GM12878 (cell line): ENCODE results near the gene CLEC16A.

Source experiments
- CBFB ChIP-seq: IDR thresholded peaks from 2 replicates; pipeline ENCODE4 v1.6.1; 2016; ENCODE audit warnings: antibody characterized with exemption, low read depth
- TF ChIP-seq, protein P1 (sequence below): IDR thresholded peaks from 2 replicates; pipeline ENCODE4 v1.6.1; 2011; ENCODE audit warnings: mild to moderate bottlenecking, low read depth, low read length, moderate library complexity; ENCODE audit not compliant: insufficient replicate concordance

DNA sequence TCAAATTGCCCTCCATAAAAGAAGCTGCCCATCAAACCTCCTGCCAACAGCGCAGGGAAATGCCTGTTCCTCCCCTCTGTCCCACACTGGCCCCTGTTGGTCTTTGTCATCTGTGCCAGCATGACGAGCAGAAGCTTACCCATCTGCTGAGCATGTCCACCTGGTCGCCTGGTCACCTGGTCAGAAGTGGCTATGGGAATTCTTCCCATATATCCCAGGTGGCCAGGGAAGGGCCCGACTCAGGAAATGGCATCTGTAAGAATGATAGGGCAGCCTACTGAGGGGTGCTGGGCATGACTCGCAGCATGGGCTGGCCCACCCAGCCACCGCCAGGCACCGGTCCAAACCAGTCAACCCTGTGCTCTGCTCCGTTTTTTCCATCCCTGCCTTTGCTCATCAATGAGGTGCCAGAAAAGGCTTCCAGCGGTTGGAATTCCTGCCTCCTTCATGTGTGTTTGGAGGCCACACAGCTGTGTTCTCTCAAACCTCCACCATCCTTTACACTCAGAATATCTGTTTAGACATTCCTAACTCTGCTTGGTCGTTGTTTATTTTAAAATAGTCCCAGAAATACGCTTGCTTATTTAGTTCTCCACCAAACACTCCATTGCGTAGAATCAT lies 145.2 kb downstream of the CLEC16A start:
- TF ChIP-seq CBFB, result no peak
- TF ChIP-seq, protein P1, sequence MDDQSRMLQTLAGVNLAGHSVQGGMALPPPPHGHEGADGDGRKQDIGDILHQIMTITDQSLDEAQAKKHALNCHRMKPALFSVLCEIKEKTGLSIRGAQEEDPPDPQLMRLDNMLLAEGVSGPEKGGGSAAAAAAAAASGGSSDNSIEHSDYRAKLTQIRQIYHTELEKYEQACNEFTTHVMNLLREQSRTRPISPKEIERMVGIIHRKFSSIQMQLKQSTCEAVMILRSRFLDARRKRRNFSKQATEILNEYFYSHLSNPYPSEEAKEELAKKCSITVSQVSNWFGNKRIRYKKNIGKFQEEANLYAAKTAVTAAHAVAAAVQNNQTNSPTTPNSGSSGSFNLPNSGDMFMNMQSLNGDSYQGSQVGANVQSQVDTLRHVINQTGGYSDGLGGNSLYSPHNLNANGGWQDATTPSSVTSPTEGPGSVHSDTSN, result no peak
